ENCODE results near the gene BLACAT1.
"Not testable (repeated sequence)": the region's sequence is repeated elsewhere in the genome, so short reads cannot be mapped to it uniquely, and the experiment has no call there.

Gene BLACAT1

GRCh38 chr1:205441716-205442050 lies 14.2 kb downstream of the BLACAT1 start:
- DNase-seq (ENCODE audit: low read depth, low spot score), result no peak

- no peak for DNase-seq (ENCODE audit: low read depth, low spot score)
Observed at GRCh38 chr1:205441318-205441633, 14.6 kb downstream of the BLACAT1 start.

- no peak for DNase-seq (ENCODE audit: low read depth, low spot score)
Observed at GRCh38 chr1:205440476-205441317, 15.1 kb downstream of the BLACAT1 start.

GRCh38 chr1:205440121-205440475 lies 15.7 kb downstream of the BLACAT1 start:
- no peak for DNase-seq (ENCODE audit: low read depth, low spot score)

GRCh38 chr1:205438213-205439158 lies 17.4 kb downstream of the BLACAT1 start:
- no peak for DNase-seq (ENCODE audit: low read depth, low spot score)

GRCh38 chr1:205437570-205437969 lies 18.3 kb downstream of the BLACAT1 start:
- no peak for DNase-seq (ENCODE audit: low read depth, low spot score)

GRCh38 chr1:205436776-205437410 lies 19.0 kb downstream of the BLACAT1 start:
- no peak for DNase-seq (ENCODE audit: low read depth, low spot score)

- DNase-seq (ENCODE audit: low read depth, low spot score), result no peak
Observed at GRCh38 chr1:205435578-205436573, 20.0 kb downstream of the BLACAT1 start.

- DNase-seq (ENCODE audit: low read depth, low spot score), result no peak
Observed at GRCh38 chr1:205434738-205435137, 21.1 kb downstream of the BLACAT1 start.

GRCh38 chr1:205432692-205433091 lies 23.2 kb downstream of the BLACAT1 start:
- DNase-seq (ENCODE audit: low read depth, low spot score), result not testable (repeated sequence)

GRCh38 chr1:205432116-205432515 lies 23.7 kb downstream of the BLACAT1 start:
- no peak for DNase-seq (ENCODE audit: low read depth, low spot score)

- DNase-seq (ENCODE audit: low read depth, low spot score), result no peak
Observed at GRCh38 chr1:205430696-205431305, 25.0 kb downstream of the BLACAT1 start.

GRCh38 chr1:205429762-205430695 lies 25.8 kb downstream of the BLACAT1 start:
- no peak for DNase-seq (ENCODE audit: low read depth, low spot score)

GRCh38 chr1:205424901-205425600 lies 30.8 kb downstream of the BLACAT1 start:
- DNase-seq (ENCODE audit: low read depth, low spot score), result no peak

GRCh38 chr1:205423814-205424399 lies 31.9 kb downstream of the BLACAT1 start:
- DNase-seq (ENCODE audit: low read depth, low spot score), result no peak

GRCh38 chr1:205422993-205423642 lies 32.7 kb downstream of the BLACAT1 start:
- no peak for DNase-seq (ENCODE audit: low read depth, low spot score)

- DNase-seq (ENCODE audit: low read depth, low spot score), result no peak
Observed at GRCh38 chr1:205421798-205422197, 34.0 kb downstream of the BLACAT1 start, which contains the start of gene LEMD1. Gene LEMD1 (minus strand): TSS chr1:205422056. CDS start chr1:205420536, 1,520 bp downstream.

GRCh38 chr1:205420938-205421337 lies 34.9 kb downstream of the BLACAT1 start:
- no peak for DNase-seq (ENCODE audit: low read depth, low spot score)
